Adrenal gland (tissue), 12 donors: Measurements from ENCODE around the gene ZCCHC17. TPM values are rescaled to one million over a fixed set of nuclear protein-coding genes. Genes with fewer than 3 reads are reported as not detected.

ENCODE experiments used
- DNase-seq, 7 donors: peaks; one replicate each; pipeline ENCODE4 v3.0.0-alpha.2; 2019 to 2020
- H3K27ac ChIP-seq, 5 donors: fragments of 200-600 bp; sonication (generic) in 4 of 5; 1 replicate in 3 of 5; 2 replicates in 2 of 5; pipeline versions ENCODE4 v1.5.1 to v1.8.0; 2016 to 2020; ENCODE audit warnings: mild to moderate bottlenecking in 1 of 5
- H3K27me3 ChIP-seq: fragments of 200-600 bp; 2 replicates; pipeline ENCODE4 v1.8.0; 2021
- H3K36me3 ChIP-seq, 2 donors: fragments of 200-600 bp; replicated peaks in 1 of 2; 1 replicate in 1 of 2; 2 replicates in 1 of 2; pipeline versions ENCODE4 v1.5.1 to v1.8.0; 2018 to 2022
- H3K4me1 ChIP-seq, 2 donors: fragments of 200-600 bp; replicated peaks in 1 of 2; 1 replicate in 1 of 2; 2 replicates in 1 of 2; pipeline versions ENCODE4 v1.5.1 to v1.8.0; 2018 to 2021
- H3K4me3 ChIP-seq, 4 donors: fragments of 200-600 bp; sonication (generic) in 3 of 4; one replicate each; pipeline ENCODE4 v1.5.1; 2016 to 2018
- H3K9me3 ChIP-seq, 3 donors: fragments of 200-600 bp; sonication (generic) in 1 of 3; replicated peaks in 1 of 3; 1 replicate in 2 of 3; 2 replicates in 1 of 3; pipeline versions ENCODE4 v1.5.1 to v1.8.0; 2016 to 2021
- CTCF ChIP-seq, 6 experiments: fragments of 450-650 bp in 4 of 6; fragments of 200-600 bp in 2 of 6; sonication (generic) in 1 of 6; IDR thresholded peaks; 1 replicate in 5 of 6; 2 replicates in 1 of 6; pipeline versions ENCODE4 v1.5.1 to v1.8.0; 2016 to 2021; ENCODE audit warnings: antibody characterized with exemption in 6 of 6, mild to moderate bottlenecking in 2 of 6, moderate library complexity in 1 of 6
- POLR2A ChIP-seq, 2 donors: fragments of 450-650 bp; IDR thresholded peaks; one replicate each; pipeline ENCODE4 v1.6.1; 2017; ENCODE audit warnings: antibody characterized with exemption in 2 of 2, mild to moderate bottlenecking in 2 of 2, moderate library complexity in 1 of 2
- WGBS, 4 donors: extraction: QIAGEN DNeasy Blood & Tissue Kit in 2 of 4; methylation state at CpG; one replicate each; pipeline versions ENCODE4 v1.1.5 to v1.1.7; 2013 to 2017; 5-methylcytosine and 5-hydroxymethylcytosine counted together
- intact Hi-C, 2 donors: fragments of 100-400 bp; cut with DNase I; formaldehyde crosslinking; loops; one replicate each; pipeline versions ENCODE4 v1.14.1 to v1.15.0; 2022 to 2023
- polyA plus RNA-seq, 3 donors: library from polyadenylated mRNA; stranded (reverse); fragments of 200-250 nt in 2 of 3; fragments of 350-450 nt in 1 of 3; fragmentation: Illumina TruSeq in 1 of 3; extraction: RNeasy Lipid Tissue Mini Kit (QIAGEN cat#74804) in 1 of 3; gene quantifications; one replicate each; pipeline ENCODE4 v1.2.3, GENCODE V29; 2013 to 2014
- total RNA-seq, 9 donors: library from RNA; depleted of rRNA in 4 of 9; stranded (reverse); fragments of >200 nt in 4 of 9; fragments of 120-200 nt in 1 of 9; fragmentation: NEBNext Ultra II Directional in 1 of 9; extraction: Animal tissue kit (Norgen Biotek cat#: 25700) in 1 of 9; gene quantifications; one replicate each; pipeline versions ENCODE4 v1.1.0 to v1.2.4, GENCODE V29; 2013 to 2023
- donor health status: healthy with polysubstance abuse.
- donor health status: Bipolar disorder and iron deficiency.
- donor health status: DM: yes; HTN: yes; CAD: no.
- donor health status: DM: no; HTN: no; CAD: no.
- donor health status: DM: no; HTN: no; CAD: no.
- donor health status: DM: yes; HTN: yes; CAD: no.

The ZCCHC17 gene
- total and polyA plus RNA-seq, 12 donors = 20.9 to 62.1 (median 29.5) TPM

DNA sequence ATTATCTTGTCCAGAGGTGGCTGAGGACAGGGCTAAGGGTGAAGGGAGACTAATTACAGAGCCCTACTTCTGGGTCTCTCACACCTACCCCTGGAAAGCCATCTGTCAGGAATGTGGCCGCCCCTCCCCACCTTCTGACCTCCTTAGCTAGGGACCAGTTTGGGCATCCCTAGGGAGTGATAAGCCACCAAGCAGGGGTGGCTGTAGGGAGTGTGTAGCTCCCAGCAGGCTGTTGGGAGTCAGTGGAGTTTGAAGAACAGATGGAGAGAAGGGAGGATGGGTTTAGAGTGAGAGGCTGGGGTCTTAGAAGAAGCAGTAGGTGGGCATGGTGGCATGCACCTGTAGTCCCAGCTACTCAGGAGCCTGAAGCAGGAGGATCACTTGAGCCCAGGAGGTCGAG lies 115.4 kb downstream of the ZCCHC17 start:
- H3K9me3 ChIP-seq = no peaks in the 10 kb centered on the region
- no peak overlapping the region for H3K27ac ChIP-seq
- intact Hi-C loops = loop anchor here in 1 of 2 donors (5.0 kb wide), 1 partner anchor 220 kb away; no protein-coding TSS in a partner anchor
- no peaks in the 10 kb centered on the region for H3K36me3 ChIP-seq
- no peak overlapping the region for H3K4me3 ChIP-seq
- peaks cover 3% of the 10 kb centered on the region for H3K27me3 ChIP-seq
- no peak for TF ChIP-seq POLR2A (IDR thresholded peaks at IDR 0.05)
- no peak for TF ChIP-seq CTCF (IDR thresholded peaks at IDR 0.05)
- peaks cover 5 to 14% of the 10 kb centered on the region in 2 donors for H3K4me1 ChIP-seq
- no peak for DNase-seq
- WGBS, 4 donors = 57 to 78% (median 70%) methylated on average over 2 of the region's 2 CpGs

GRCh38 chr1:31412732-31413404 lies 116.0 kb downstream of the ZCCHC17 start, which contains the start of gene SERINC2:
Gene SERINC2 (plus strand): TSS chr1:31413213. CDS start chr1:31413266, 53 bp downstream.
- peaks cover 3% of the 10 kb centered on the region for H3K27me3 ChIP-seq
- peak in 1 of 2 donors; percentile 43 for TF ChIP-seq POLR2A (IDR thresholded peaks at IDR 0.05)
- TF ChIP-seq CTCF (IDR thresholded peaks at IDR 0.05) = no peak
- peak within 1 kb of the TSS; percentile 38 to 86 (median 59) for H3K4me3 ChIP-seq
- H3K27ac ChIP-seq = peak within 1 kb of the TSS in 3 of 5 donors; percentile 20 to 69 (median 26)
- 2 to 31% (median 4%) methylated on average over 5 to 63 of the region's 63 CpGs for whole genome bisulfite sequencing, 4 donors
- no peaks in the 10 kb centered on the region for H3K9me3 ChIP-seq
- DNase-seq = peak in 5 of 7 donors; percentile 35 to 63 (median 47)
- H3K4me1 ChIP-seq = peaks cover 5 to 14% of the 10 kb centered on the region in 2 donors
- intact Hi-C loops = loop anchor here in 1 of 2 donors (5.0 kb wide), 1 partner anchor 221 kb away; no protein-coding TSS in a partner anchor
- H3K36me3 ChIP-seq = no peaks in the 10 kb centered on the region

DNA sequence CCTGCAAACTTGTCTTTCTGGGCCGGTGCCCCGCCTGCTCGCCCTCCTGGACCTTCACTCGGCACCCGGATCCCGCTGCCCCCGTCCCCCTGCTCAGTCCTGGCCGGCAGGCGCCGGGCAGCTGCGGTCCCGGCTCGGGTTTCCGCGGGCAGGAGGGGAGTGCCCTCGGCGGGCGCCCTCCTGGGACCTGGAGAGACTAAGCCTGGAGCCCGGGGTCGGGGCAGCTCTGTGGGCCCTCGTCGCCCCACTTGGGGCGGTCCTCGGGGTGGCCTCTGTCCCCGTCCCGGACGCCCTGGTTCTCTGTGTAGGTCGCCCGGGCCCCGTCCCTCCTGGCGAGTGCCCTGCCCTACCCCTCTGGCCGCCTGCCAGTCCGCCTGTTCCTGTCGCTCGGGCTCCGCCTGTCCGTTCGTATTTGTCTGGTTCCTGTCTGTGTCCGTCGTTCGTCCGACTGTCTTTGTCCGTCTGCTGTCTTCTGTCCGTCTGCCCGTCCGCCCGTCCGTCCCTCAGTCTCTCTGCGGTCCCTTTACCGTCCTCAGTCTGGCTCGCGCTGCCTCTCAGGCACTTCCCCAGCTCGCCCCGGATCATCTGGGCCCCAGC lies 116.7 kb downstream of the ZCCHC17 start:
- WGBS, 4 donors = 0 to 1% (median 0%) methylated on average over 22 to 54 of the region's 54 CpGs
- Histone ChIP-seq H3K9me3 (no peaks in the 10 kb centered on the region), H3K4me3 (peak overlapping the region; percentile 38 to 86 (median 59)), H3K36me3 (no peaks in the 10 kb centered on the region), H3K4me1 (peaks cover 5 to 14% of the 10 kb centered on the region in 2 donors), H3K27me3 (peaks cover 3% of the 10 kb centered on the region), H3K27ac (peak overlapping the region in 3 of 5 donors; percentile 20 to 69 (median 26))
- peak; percentile 70 to 87 (median 82) for DNase-seq
- no peak for TF ChIP-seq CTCF (IDR thresholded peaks at IDR 0.05)
- intact Hi-C loops = loop anchor here in 1 of 2 donors (5.0 kb wide), 1 partner anchor 221 kb away; no protein-coding TSS in a partner anchor

Other genes with a start within 250 kb of the ZCCHC17 start
- gene PUM1, start 231.3 kb upstream of the ZCCHC17 start, total RNA-seq = 100 to 1,000 TPM in 5 of 9 donors, 10 to 100 TPM in 4; 71.4 to 167 (median 101) TPM
- 10 to 100 TPM; 22.6 to 57.8 (median 35.0) TPM for gene PUM1, start 231.3 kb upstream of the ZCCHC17 start, polyA plus RNA-seq
- 100 to 1,000 TPM in 1 of 9 donors, 10 to 100 TPM in 4, 1 to 10 TPM in 4; 2.9 to 121 (median 10.2) TPM for gene NKAIN1, start 57.1 kb upstream of the ZCCHC17 start, total RNA-seq
- 100 to 1,000 TPM in 1 of 3 donors, 10 to 100 TPM in 1, 1 to 10 TPM in 1; 9.4 to 195 (median 10.7) TPM for gene NKAIN1, start 57.1 kb upstream of the ZCCHC17 start, polyA plus RNA-seq
- gene SNRNP40, start 244 bp upstream of the ZCCHC17 start, total RNA-seq = 10 to 100 TPM; 25.9 to 58.7 (median 43.9) TPM
- gene SNRNP40, start 244 bp upstream of the ZCCHC17 start, polyA plus RNA-seq = 10 to 100 TPM; 12.0 to 37.1 (median 15.9) TPM
- 100 to 1,000 TPM in 1 of 9 donors, 10 to 100 TPM in 8; 23.8 to 143 (median 59.2) TPM for gene FABP3, start 76.0 kb downstream of the ZCCHC17 start, total RNA-seq
- gene FABP3, start 76.0 kb downstream of the ZCCHC17 start, polyA plus RNA-seq = 100 to 1,000 TPM in 2 of 3 donors, 10 to 100 TPM in 1; 56.7 to 233 (median 125) TPM
- gene SERINC2, start 116.2 kb downstream of the ZCCHC17 start, total RNA-seq = 10 to 100 TPM in 8 of 9 donors, under 1 TPM in 1; 0.94 to 35.8 (median 18.8) TPM
- 10 to 100 TPM in 2 of 3 donors, 1 to 10 TPM in 1; 8.3 to 34.0 (median 19.7) TPM for gene SERINC2, start 116.2 kb downstream of the ZCCHC17 start, polyA plus RNA-seq